Measurements from ENCODE around the gene KLHL2. TPM values are rescaled to one million over a fixed set of nuclear protein-coding genes. Genes with fewer than 3 reads are reported as not detected.
"Not testable (repeated sequence)": the region's sequence is repeated elsewhere in the genome, so short reads cannot be mapped to it uniquely, and the experiment has no call there.

KLHL2 gene
- total RNA-seq, 2 experiments from 2014 or later: 22.2 to 27.0 TPM

- H3K27me3 Mint-ChIP-seq; H3K9me3 Mint-ChIP-seq (ENCODE audit: low read depth); DNase-seq; CTCF ChIA-PET; ATAC-seq; H3K4me3 Mint-ChIP-seq: not testable (repeated sequence)
- Mint-ChIP-seq H3K27ac (peak overlapping the region; percentile 47), H3K4me1 (peaks cover 27% of the 10 kb centered on the region), H3K36me3 (peaks cover 37% of the 10 kb centered on the region)
These were observed 22.3 kb downstream of the KLHL2 start for GRCh38 chr4:165229490-165230200.

GRCh38 chr4:165232623-165233433, 25.5 kb downstream of the KLHL2 start:
- ATAC-seq: peak; percentile 78
- Mint-ChIP-seq H3K4me1 (peaks cover 28% of the 10 kb centered on the region), H3K27ac (peak overlapping the region; percentile 87), H3K36me3 (peaks cover 38% of the 10 kb centered on the region)
- H3K9me3 Mint-ChIP-seq (ENCODE audit: low read depth); H3K4me3 Mint-ChIP-seq; H3K27me3 Mint-ChIP-seq; CTCF ChIA-PET; DNase-seq: not testable (repeated sequence)

GRCh38 chr4:165234766-165235165, 27.4 kb downstream of the KLHL2 start:
- Mint-ChIP-seq H3K36me3 (peaks cover 39% of the 10 kb centered on the region), H3K4me3 (no peak overlapping the region), H3K9me3 (ENCODE audit: low read depth) (no peaks in the 10 kb centered on the region), H3K27ac (no peak overlapping the region), H3K4me1 (peaks cover 28% of the 10 kb centered on the region), H3K27me3 (no peaks in the 10 kb centered on the region)
- no peak for DNase-seq
- no peak for ATAC-seq
- CTCF ChIA-PET: no interaction called here

GRCh38 chr4:165236852-165237251, 29.5 kb downstream of the KLHL2 start:
- H3K27ac Mint-ChIP-seq; ATAC-seq; DNase-seq; CTCF ChIA-PET; H3K4me3 Mint-ChIP-seq; H3K9me3 Mint-ChIP-seq (ENCODE audit: low read depth); H3K27me3 Mint-ChIP-seq: not testable (repeated sequence)
- Mint-ChIP-seq H3K4me1 (peaks cover 23% of the 10 kb centered on the region), H3K36me3 (peaks cover 40% of the 10 kb centered on the region)

DNA sequence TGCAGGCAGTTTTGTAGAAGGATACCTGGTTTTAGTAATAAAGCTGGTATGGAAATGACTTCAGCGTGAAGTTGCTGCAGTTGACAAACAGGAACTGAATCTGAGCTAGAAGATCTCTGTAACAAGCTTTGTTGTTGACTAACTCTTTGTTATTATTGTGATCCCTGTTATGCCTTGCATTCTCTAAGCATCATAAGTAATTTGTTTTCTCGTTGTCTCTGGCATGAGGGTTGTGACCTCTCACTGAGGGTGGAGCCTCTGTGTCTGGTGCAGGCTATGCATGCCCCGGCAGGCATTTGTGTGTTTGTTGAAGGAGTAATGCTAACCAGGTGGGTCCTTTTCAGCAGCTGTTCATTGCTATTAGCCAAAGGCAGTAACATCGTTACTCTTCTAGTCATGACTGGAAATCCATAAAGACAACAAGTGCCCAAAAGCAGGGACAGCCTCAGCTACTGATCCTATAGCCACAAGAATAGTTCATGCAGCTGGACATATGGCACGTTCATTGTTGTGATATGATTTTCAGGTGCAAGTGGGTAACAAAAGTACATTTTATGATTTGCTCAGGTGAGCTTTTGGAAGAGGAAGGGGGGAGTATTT, 30.8 kb downstream of the KLHL2 start:
- Mint-ChIP-seq H3K4me1 (peaks cover 13% of the 10 kb centered on the region), H3K36me3 (peaks cover 41% of the 10 kb centered on the region)
- H3K4me3 Mint-ChIP-seq; ATAC-seq; CTCF ChIA-PET; H3K9me3 Mint-ChIP-seq (ENCODE audit: low read depth); H3K27me3 Mint-ChIP-seq; H3K27ac Mint-ChIP-seq; DNase-seq: not testable (repeated sequence)

DNA sequence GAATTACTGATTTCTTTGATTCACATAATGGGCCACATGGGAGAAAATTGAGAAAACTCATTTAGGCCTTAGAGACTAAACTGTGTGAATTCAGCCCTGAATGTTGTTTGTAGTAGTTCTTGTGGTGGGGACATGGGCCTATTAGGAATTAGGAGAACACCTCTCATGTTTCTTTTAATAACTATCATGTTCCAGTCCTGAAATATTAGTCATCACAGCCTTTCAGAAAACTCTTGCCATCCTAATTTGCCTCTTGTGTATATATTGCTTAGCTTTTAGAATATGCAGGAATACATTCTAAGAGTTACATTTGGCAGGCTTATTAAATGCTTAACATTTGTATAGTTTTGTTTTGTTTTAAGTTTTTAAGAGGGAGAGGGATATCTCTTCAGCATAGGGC, 33.4 kb downstream of the KLHL2 start:
- H3K4me3 Mint-ChIP-seq: not testable (repeated sequence)
- H3K36me3 Mint-ChIP-seq: peaks cover 44% of the 10 kb centered on the region

DNA sequence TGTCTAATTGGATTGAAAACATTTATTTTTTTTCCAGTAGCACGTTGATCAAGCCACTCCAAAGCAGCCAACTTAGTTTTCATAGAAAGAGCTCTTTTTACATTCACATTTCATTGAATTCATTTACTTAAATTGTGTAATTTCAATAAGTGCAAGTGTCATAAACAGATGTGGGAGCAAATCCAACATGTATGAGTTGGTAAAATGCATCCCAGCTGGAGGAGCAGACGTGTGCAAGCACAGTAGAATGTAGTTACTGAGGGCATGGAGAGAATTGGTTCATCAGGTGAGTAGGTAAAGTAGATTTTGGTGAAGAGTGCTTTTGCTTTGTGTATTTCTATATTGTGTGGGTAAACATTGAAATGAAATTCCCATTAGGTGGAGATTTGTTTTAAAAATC, 36.8 kb downstream of the KLHL2 start:
- H3K27ac Mint-ChIP-seq: not testable (repeated sequence)

More for the DNA sequence above, 33.4 kb downstream of the KLHL2 start:
- ATAC-seq; H3K4me1 Mint-ChIP-seq; DNase-seq; H3K27me3 Mint-ChIP-seq; CTCF ChIA-PET; H3K9me3 Mint-ChIP-seq (ENCODE audit: low read depth); H3K27ac Mint-ChIP-seq: not testable (repeated sequence)

GRCh38 chr4:165244587-165245186, 37.3 kb downstream of the KLHL2 start:
- ATAC-seq; H3K27me3 Mint-ChIP-seq; H3K4me1 Mint-ChIP-seq; H3K9me3 Mint-ChIP-seq (ENCODE audit: low read depth); H3K4me3 Mint-ChIP-seq; DNase-seq; H3K27ac Mint-ChIP-seq; CTCF ChIA-PET: not testable (repeated sequence)
- peaks cover 36% of the 10 kb centered on the region for H3K36me3 Mint-ChIP-seq

More for the DNA sequence above, 36.8 kb downstream of the KLHL2 start:
- ATAC-seq; CTCF ChIA-PET; H3K9me3 Mint-ChIP-seq (ENCODE audit: low read depth); H3K4me1 Mint-ChIP-seq; H3K27me3 Mint-ChIP-seq; H3K4me3 Mint-ChIP-seq; DNase-seq: not testable (repeated sequence)
- H3K36me3 Mint-ChIP-seq: peaks cover 38% of the 10 kb centered on the region

GRCh38 chr4:165248102-165248501, 40.7 kb downstream of the KLHL2 start:
- CTCF ChIA-PET: no interaction called here
- H3K27me3 Mint-ChIP-seq: no peaks in the 10 kb centered on the region
- DNase-seq (no peak), ATAC-seq (no peak)
- H3K36me3 Mint-ChIP-seq: peaks cover 22% of the 10 kb centered on the region
- H3K27ac Mint-ChIP-seq: no peak overlapping the region
- no peaks in the 10 kb centered on the region for H3K9me3 Mint-ChIP-seq (ENCODE audit: low read depth)
- H3K4me1 Mint-ChIP-seq: peaks cover 3% of the 10 kb centered on the region
- H3K4me3 Mint-ChIP-seq: no peak overlapping the region

DNA sequence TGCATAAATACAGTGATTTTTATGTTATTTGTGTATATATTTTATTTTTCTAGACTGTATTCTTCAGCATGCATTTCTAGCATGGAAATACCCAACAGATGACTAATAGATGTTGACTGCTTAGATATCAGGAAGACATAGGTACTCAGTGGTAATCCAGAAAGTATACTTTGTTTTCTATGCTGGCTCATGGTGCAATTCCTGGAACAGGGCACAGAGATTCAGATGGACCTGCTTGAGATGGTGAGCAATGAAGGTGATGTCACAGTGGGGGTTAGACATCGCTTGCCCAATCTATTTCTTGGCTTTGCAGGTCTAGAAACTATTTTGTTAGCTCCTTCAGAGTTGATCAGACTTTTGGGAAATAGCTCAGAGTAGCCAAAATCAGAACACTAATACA, 41.5 kb downstream of the KLHL2 start:
- ATAC-seq; H3K27ac Mint-ChIP-seq; H3K9me3 Mint-ChIP-seq (ENCODE audit: low read depth); H3K4me1 Mint-ChIP-seq; H3K27me3 Mint-ChIP-seq; H3K4me3 Mint-ChIP-seq; DNase-seq; CTCF ChIA-PET: not testable (repeated sequence)
- peaks cover 18% of the 10 kb centered on the region for H3K36me3 Mint-ChIP-seq

DNA sequence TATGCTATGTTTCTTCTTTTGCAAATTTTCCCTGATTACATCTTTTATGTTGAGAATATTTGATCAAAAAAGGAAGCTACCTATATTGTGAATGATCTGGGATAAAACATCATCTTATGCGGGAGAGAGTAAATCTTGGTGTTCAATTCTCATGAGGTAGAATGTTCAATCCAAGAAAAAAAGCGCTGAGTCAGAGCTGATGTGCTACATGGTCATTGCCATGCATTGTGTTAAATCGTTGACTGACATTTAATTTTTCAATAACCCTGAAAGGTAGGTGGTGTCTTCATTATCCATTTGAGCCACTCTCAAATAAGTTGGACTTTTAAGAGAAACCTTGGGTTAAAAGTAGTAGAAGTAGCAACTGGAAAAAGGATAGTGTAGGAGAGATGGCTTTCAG, 47.4 kb downstream of the KLHL2 start:
- H3K27me3 Mint-ChIP-seq; H3K9me3 Mint-ChIP-seq (ENCODE audit: low read depth); CTCF ChIA-PET; DNase-seq; H3K4me3 Mint-ChIP-seq; H3K36me3 Mint-ChIP-seq; H3K27ac Mint-ChIP-seq; ATAC-seq: not testable (repeated sequence)
- peaks cover 35% of the 10 kb centered on the region for H3K4me1 Mint-ChIP-seq

GRCh38 chr4:165255439-165255838, 48.1 kb downstream of the KLHL2 start:
- not testable (repeated sequence) for H3K4me3 Mint-ChIP-seq

DNA sequence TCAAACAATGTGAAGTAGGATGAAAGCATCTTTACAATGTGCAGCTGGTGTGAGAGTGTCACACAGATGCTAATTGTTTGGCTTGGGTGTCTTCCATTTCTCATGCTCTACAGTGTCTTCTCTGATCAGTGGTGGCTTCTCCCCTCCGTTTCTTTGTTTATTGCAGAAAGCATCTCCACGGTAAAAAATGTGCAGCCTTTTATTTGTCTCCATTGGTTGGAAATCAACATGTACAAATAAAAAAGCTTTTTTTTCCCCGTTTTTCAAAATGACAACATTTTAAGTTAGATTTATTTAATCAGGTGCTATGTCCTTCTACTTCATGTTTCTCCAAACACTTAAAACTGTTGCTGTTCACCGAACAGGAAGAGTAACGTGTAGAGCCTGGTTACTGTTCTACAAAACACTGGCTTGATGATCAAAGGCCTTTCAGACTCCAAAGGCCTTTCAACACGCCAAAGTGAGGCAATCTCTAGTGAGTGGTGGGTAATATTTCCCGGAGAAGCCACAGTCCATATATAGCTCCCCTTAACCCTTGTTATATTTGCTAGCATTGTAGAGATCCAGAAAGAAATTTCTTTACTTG, 48.8 kb downstream of the KLHL2 start:
- CTCF ChIA-PET; ATAC-seq; H3K4me3 Mint-ChIP-seq; DNase-seq; H3K36me3 Mint-ChIP-seq; H3K27me3 Mint-ChIP-seq; H3K9me3 Mint-ChIP-seq (ENCODE audit: low read depth): not testable (repeated sequence)
- Mint-ChIP-seq H3K27ac (peak overlapping the region; percentile 60), H3K4me1 (peaks cover 40% of the 10 kb centered on the region)

More at GRCh38 chr4:165255439-165255838, 48.1 kb downstream of the KLHL2 start:
- H3K36me3 Mint-ChIP-seq; H3K27me3 Mint-ChIP-seq; CTCF ChIA-PET; H3K9me3 Mint-ChIP-seq (ENCODE audit: low read depth): not testable (repeated sequence)
- peaks cover 36% of the 10 kb centered on the region for H3K4me1 Mint-ChIP-seq
- peak; percentile 89 for ATAC-seq
- peak; percentile 73 for DNase-seq
- peak overlapping the region; percentile 60 for H3K27ac Mint-ChIP-seq

All from activated CD8-positive, alpha-beta memory T cell treated with anti-CD3 and anti-CD28 coated beads, Interleukin-2, amount 10 ng/mL, durations not matched to agents 7 days and 5 days (primary cell).